D721Med (cell line): ENCODE measurements around the gene CENPW.

Experiments used
- DNase-seq: peaks from one replicate; pipeline ENCODE4 v3.0.0; 2011; ENCODE audit warnings: low spot score; ENCODE audit not compliant: insufficient read length
- FAIRE-seq: peaks from 2 replicates; lab custom pipeline; 2011; peaks lifted over from hg19 to GRCh38; lab: Jason Lieb, UNC
- TF ChIP-seq, protein P1 (sequence below): IDR thresholded peaks from 2 replicates; pipeline ENCODE4 v1.5.1; 2012; ENCODE audit warnings: mild to moderate bottlenecking, control low read depth; ENCODE audit not compliant: insufficient read depth; ENCODE audit errors: missing control alignments

Gene CENPW

DNA sequence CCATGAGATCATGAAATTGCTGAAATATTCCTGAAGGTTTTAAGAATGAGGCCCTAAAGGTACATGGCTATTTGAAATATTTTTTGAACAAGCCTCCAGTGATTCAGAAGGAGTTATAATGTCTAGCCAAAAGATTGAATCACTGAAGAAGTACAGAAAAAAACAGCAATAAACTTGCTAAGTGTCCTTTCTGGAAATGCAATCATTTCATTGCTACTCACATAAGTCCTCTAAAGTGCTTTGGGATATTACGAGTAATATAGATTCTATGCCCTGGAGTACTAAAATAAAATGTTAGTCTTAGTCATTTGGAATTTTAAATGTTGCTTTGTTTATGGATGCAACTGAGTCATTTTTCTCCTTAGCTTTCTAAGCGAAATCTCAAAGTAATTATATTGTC lies 32.7 kb downstream of the CENPW start:
- FAIRE-seq: no peak
- no peak for DNase-seq
- TF ChIP-seq, protein P1, sequence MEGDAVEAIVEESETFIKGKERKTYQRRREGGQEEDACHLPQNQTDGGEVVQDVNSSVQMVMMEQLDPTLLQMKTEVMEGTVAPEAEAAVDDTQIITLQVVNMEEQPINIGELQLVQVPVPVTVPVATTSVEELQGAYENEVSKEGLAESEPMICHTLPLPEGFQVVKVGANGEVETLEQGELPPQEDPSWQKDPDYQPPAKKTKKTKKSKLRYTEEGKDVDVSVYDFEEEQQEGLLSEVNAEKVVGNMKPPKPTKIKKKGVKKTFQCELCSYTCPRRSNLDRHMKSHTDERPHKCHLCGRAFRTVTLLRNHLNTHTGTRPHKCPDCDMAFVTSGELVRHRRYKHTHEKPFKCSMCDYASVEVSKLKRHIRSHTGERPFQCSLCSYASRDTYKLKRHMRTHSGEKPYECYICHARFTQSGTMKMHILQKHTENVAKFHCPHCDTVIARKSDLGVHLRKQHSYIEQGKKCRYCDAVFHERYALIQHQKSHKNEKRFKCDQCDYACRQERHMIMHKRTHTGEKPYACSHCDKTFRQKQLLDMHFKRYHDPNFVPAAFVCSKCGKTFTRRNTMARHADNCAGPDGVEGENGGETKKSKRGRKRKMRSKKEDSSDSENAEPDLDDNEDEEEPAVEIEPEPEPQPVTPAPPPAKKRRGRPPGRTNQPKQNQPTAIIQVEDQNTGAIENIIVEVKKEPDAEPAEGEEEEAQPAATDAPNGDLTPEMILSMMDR: no peak

DNA sequence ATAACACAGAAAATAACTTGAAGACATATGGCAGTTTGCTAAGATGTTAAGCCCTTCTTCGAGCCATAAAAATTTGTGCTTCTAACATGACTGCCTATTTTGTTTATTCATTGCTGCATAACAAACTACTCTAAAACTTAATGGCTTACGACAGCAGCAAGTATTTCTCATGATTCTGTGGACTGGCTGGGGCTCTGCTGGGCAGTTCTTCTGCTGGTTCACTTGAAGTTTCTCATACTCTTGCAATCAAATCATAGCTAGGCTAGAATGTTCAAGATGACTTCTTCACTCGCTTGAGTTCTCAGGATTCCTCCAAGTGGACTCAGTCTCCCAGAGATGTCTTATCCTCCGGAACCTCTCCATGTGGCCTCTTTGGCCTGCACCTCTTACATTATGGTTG lies 33.4 kb downstream of the CENPW start:
- TF ChIP-seq, protein P1: no peak
- no peak for FAIRE-seq
- no peak for DNase-seq

- no peak for FAIRE-seq
- no peak for DNase-seq
- TF ChIP-seq, protein P1: no peak
Measured at GRCh38 chr6:126374372-126374771, 34.5 kb downstream of the CENPW start.

DNA sequence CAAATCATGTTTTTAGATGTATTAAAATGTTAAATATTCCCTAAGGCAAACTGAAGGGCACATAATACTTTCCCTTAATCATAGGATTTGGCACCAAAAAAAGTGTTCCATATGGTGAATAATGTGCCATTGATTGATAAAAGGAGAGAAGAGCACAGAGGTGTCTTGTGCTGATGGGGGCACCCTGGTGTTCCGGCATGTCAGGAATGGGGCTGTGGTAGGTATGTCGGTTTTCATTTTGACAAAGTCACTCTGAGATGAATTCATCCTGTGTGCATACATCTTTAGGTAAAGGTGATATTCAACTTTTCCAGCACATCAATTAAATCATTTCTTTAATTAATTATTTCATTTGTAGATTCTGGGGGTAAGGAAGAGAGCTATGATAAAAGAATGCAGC lies 36.8 kb downstream of the CENPW start:
- FAIRE-seq (no peak), DNase-seq (no peak)
- TF ChIP-seq, protein P1: no peak

- no peak for FAIRE-seq
- DNase-seq: no peak
- TF ChIP-seq, protein P1: no peak
Measured at GRCh38 chr6:126377594-126378153, 37.8 kb downstream of the CENPW start.

GRCh38 chr6:126380072-126380583 lies 40.2 kb downstream of the CENPW start:
- TF ChIP-seq, protein P1: no peak
- FAIRE-seq: no peak
- DNase-seq: no peak

- FAIRE-seq (no peak), DNase-seq (no peak)
- TF ChIP-seq, protein P1: no peak
Measured at GRCh38 chr6:126381498-126381897, 41.6 kb downstream of the CENPW start.
